Gastrocnemius medialis (tissue), 4 donors: ENCODE measurements around the gene DOCK8. TPM values are rescaled to one million over a fixed set of nuclear protein-coding genes. Genes with fewer than 3 reads are reported as not detected.

Experiments
- ATAC-seq, 2 donors: fragments of 150-250 bp; one replicate each; pipeline ENCODE4 v1.9.1; 2016
- DNase-seq, 2 donors: peaks; one replicate each; pipeline ENCODE4 v3.0.0-alpha.2; 2019
- H3K27ac ChIP-seq, 4 donors: fragments of 200-600 bp; sonication (generic); 1 replicate in 1 of 4; 2 replicates in 3 of 4; pipeline ENCODE4 v1.5.1; 2016 to 2018; ENCODE audit warnings: mild to moderate bottlenecking in 2 of 4, moderate library complexity in 1 of 4
- H3K27me3 ChIP-seq, 3 donors: fragments of 200-600 bp; sonication (generic) in 2 of 3; 1 replicate in 1 of 3; 2 replicates in 2 of 3; pipeline versions ENCODE4 v1.5.1 to v1.6.0; 2016 to 2019; ENCODE audit warnings: mild to moderate bottlenecking in 1 of 3, moderate library complexity in 1 of 3
- H3K36me3 ChIP-seq, 2 donors: fragments of 200-600 bp; sonication (generic) in 1 of 2; one replicate each; pipeline ENCODE4 v1.5.1; 2017 to 2018
- H3K4me1 ChIP-seq, 2 donors: fragments of 200-600 bp; sonication (generic) in 1 of 2; one replicate each; pipeline ENCODE4 v1.5.1; 2016 to 2017; ENCODE audit warnings: mild to moderate bottlenecking in 2 of 2
- H3K4me3 ChIP-seq, 4 donors: fragments of 200-600 bp; sonication (generic) in 3 of 4; 1 replicate in 1 of 4; 2 replicates in 3 of 4; pipeline ENCODE4 v1.5.1; 2016 to 2019; ENCODE audit warnings: mild to moderate bottlenecking in 2 of 4
- H3K9me3 ChIP-seq, 3 donors: fragments of 200-600 bp; sonication (generic) in 2 of 3; 1 replicate in 1 of 3; 2 replicates in 2 of 3; pipeline ENCODE4 v1.5.1; 2016 to 2019
- CTCF ChIP-seq, 5 experiments: fragments of 450-650 bp in 3 of 5; fragments of 200-600 bp in 2 of 5; sonication (generic) in 2 of 5; IDR thresholded peaks in 4 of 5; conservative IDR thresholded peaks in 1 of 5; 1 replicate in 4 of 5; 2 replicates in 1 of 5; pipeline ENCODE4 v1.5.1; 2016 to 2019; ENCODE audit warnings: antibody characterized with exemption in 5 of 5, mild to moderate bottlenecking in 3 of 5, moderate library complexity in 3 of 5
- POLR2A ChIP-seq, 2 donors: fragments of 450-650 bp; IDR thresholded peaks; one replicate each; pipeline ENCODE4 v1.6.1; 2017; ENCODE audit warnings: antibody characterized with exemption in 2 of 2, mild to moderate bottlenecking in 2 of 2, moderate library complexity in 2 of 2
- in situ Hi-C, 4 donors: fragments of 200-750 bp; cut with MboI; loops; one replicate each; pipeline versions ENCODE4 v1.15.0 to v1.8.0; 2017; ENCODE audit warnings: low sequenced_read_pairs in 4 of 4
- intact Hi-C: fragments of 100-400 bp; cut with DNase I; formaldehyde crosslinking; loops from one replicate; pipeline ENCODE4 v1.15.1; 2023; ENCODE audit warnings: low total_unique reads
- total RNA-seq, 4 donors: library from RNA; depleted of rRNA; stranded (reverse); fragments of >200 nt; gene quantifications; one replicate each; pipeline versions ENCODE4 v1.1.0 to v1.2.3, GENCODE V29; 2016

DOCK8 gene
- total RNA-seq, 4 donors from 2014 or later, result 0.80 to 2.8 (median 2.0) TPM

GRCh38 chr9:303502-303901, 88.8 kb downstream of the DOCK8 start:
- in situ Hi-C loops (no loop called here), intact Hi-C loops (no loop called here)
- Histone ChIP-seq H3K36me3 (no peaks in the 10 kb centered on the region), H3K9me3 (no peaks in the 10 kb centered on the region), H3K27me3 (no peaks in the 10 kb centered on the region), H3K4me1 (no peaks in the 10 kb centered on the region), H3K4me3 (no peak overlapping the region), H3K27ac (no peak overlapping the region)
- DNase-seq (no peak), ATAC-seq (no peak)
- no peak for TF ChIP-seq POLR2A (IDR thresholded peaks at IDR 0.05)
- TF ChIP-seq CTCF (IDR thresholded peaks at IDR 0.05 in 4 of 5, conservative IDR thresholded peaks at IDR 0.05 in 1 of 5), result no peak

- H3K4me1 ChIP-seq, result no peaks in the 10 kb centered on the region
- H3K9me3 ChIP-seq, result no peaks in the 10 kb centered on the region
- no peak for DNase-seq
- intact Hi-C loops, result no loop called here
- no peak overlapping the region for H3K4me3 ChIP-seq
- in situ Hi-C loops, result no loop called here
- no peak for ATAC-seq
- H3K36me3 ChIP-seq, result no peaks in the 10 kb centered on the region
- TF ChIP-seq CTCF (IDR thresholded peaks at IDR 0.05 in 4 of 5, conservative IDR thresholded peaks at IDR 0.05 in 1 of 5) (no peak), POLR2A (IDR thresholded peaks at IDR 0.05) (no peak)
- no peak overlapping the region for H3K27ac ChIP-seq
- H3K27me3 ChIP-seq, result no peaks in the 10 kb centered on the region
Measured at GRCh38 chr9:304106-304505, 89.4 kb downstream of the DOCK8 start.

GRCh38 chr9:304519-305185, 90.0 kb downstream of the DOCK8 start:
- Histone ChIP-seq H3K27ac (no peak overlapping the region), H3K4me3 (no peak overlapping the region), H3K4me1 (no peaks in the 10 kb centered on the region), H3K36me3 (no peaks in the 10 kb centered on the region), H3K9me3 (no peaks in the 10 kb centered on the region), H3K27me3 (no peaks in the 10 kb centered on the region)
- in situ Hi-C loops (no loop called here), intact Hi-C loops (no loop called here)
- no peak for TF ChIP-seq CTCF (IDR thresholded peaks at IDR 0.05 in 4 of 5, conservative IDR thresholded peaks at IDR 0.05 in 1 of 5)
- TF ChIP-seq POLR2A (IDR thresholded peaks at IDR 0.05), result no peak
- ATAC-seq, result no peak
- no peak for DNase-seq

- DNase-seq (no peak), ATAC-seq (no peak)
- intact Hi-C loops, result no loop called here
- Histone ChIP-seq H3K36me3 (no peaks in the 10 kb centered on the region), H3K9me3 (no peaks in the 10 kb centered on the region), H3K4me3 (no peak overlapping the region), H3K27me3 (no peaks in the 10 kb centered on the region), H3K4me1 (no peaks in the 10 kb centered on the region), H3K27ac (no peak overlapping the region)
- in situ Hi-C loops, result no loop called here
- TF ChIP-seq CTCF (IDR thresholded peaks at IDR 0.05 in 4 of 5, conservative IDR thresholded peaks at IDR 0.05 in 1 of 5), result no peak
- no peak for TF ChIP-seq POLR2A (IDR thresholded peaks at IDR 0.05)
Measured at GRCh38 chr9:306907-307306, 92.2 kb downstream of the DOCK8 start.

- no peak for ATAC-seq
- no peak for TF ChIP-seq POLR2A (IDR thresholded peaks at IDR 0.05)
- TF ChIP-seq CTCF (IDR thresholded peaks at IDR 0.05 in 4 of 5, conservative IDR thresholded peaks at IDR 0.05 in 1 of 5), result no peak
- Histone ChIP-seq H3K4me1 (no peaks in the 10 kb centered on the region), H3K4me3 (no peak overlapping the region), H3K27ac (no peak overlapping the region), H3K36me3 (no peaks in the 10 kb centered on the region), H3K27me3 (no peaks in the 10 kb centered on the region), H3K9me3 (no peaks in the 10 kb centered on the region)
- intact Hi-C loops (no loop called here), in situ Hi-C loops (no loop called here)
- DNase-seq, result no peak
Measured at GRCh38 chr9:311841-312240, 97.2 kb downstream of the DOCK8 start.
